Measurements from ENCODE around the gene LETM1.
A peak's percentile ranks its signal among the peaks of the same experiment; 100 is the strongest.

LETM1 gene

GRCh38 chr4:1872870-1873269 is 16.9 kb upstream of the LETM1 start:
- H3K9me3 ChIP-seq (ENCODE audit: insufficient read depth, low read depth, low read length), result no peaks in the 10 kb centered on the region
- H3K27ac ChIP-seq (ENCODE audit: low read depth, low read length), result no peak overlapping the region
- peaks cover 23% of the 10 kb centered on the region for H3K27me3 ChIP-seq (ENCODE audit: insufficient read depth, low read length)
- 80% methylated on average over 2 of the region's 3 CpGs for WGBS
- H3K4me3 ChIP-seq (ENCODE audit: low read length), result peak overlapping the region; percentile 75
- H3K9ac ChIP-seq (ENCODE audit: low read depth, low read length), result peak overlapping the region; percentile 78; the same call in 1 of the 2 replicates
- no peaks in the 10 kb centered on the region for H3K36me3 ChIP-seq (ENCODE audit: insufficient read depth, low read length)
- peaks cover 6% of the 10 kb centered on the region; the same call in 1 of the 2 replicates for H3K4me1 ChIP-seq (ENCODE audit: insufficient read depth, low read length)

- H3K9ac ChIP-seq (ENCODE audit: low read depth, low read length), result peak overlapping the region; percentile 78
- H3K9me3 ChIP-seq (ENCODE audit: insufficient read depth, low read depth, low read length), result no peaks in the 10 kb centered on the region
- WGBS, result under 1% methylated on average over 79 of the region's 79 CpGs
- peak overlapping the region; percentile 75 for H3K4me3 ChIP-seq (ENCODE audit: low read length)
- peaks cover 6% of the 10 kb centered on the region; the same call in 1 of the 2 replicates for H3K4me1 ChIP-seq (ENCODE audit: insufficient read depth, low read length)
- no peaks in the 10 kb centered on the region for H3K36me3 ChIP-seq (ENCODE audit: insufficient read depth, low read length)
- peak overlapping the region; percentile 87; the same call in 1 of the 2 replicates for H3K27ac ChIP-seq (ENCODE audit: low read depth, low read length)
- peaks cover 36% of the 10 kb centered on the region for H3K27me3 ChIP-seq (ENCODE audit: insufficient read depth, low read length)
These were observed 15.6 kb upstream of the LETM1 start for GRCh38 chr4:1871471-1872021.

GRCh38 chr4:1870578-1871443 is 14.9 kb upstream of the LETM1 start, which contains the start of gene NSD2:
NSD2 (plus strand) TSS chr4:1871393; CDS start chr4:1900655, 29,262 bp downstream.
- Histone ChIP-seq H3K4me3 (ENCODE audit: low read length) (peak within 1 kb of the TSS; percentile 75), H3K27ac (ENCODE audit: low read depth, low read length) (peak within 1 kb of the TSS; percentile 91), H3K27me3 (ENCODE audit: insufficient read depth, low read length) (peaks cover 44% of the 10 kb centered on the region), H3K9ac (ENCODE audit: low read depth, low read length) (peak within 1 kb of the TSS; percentile 85), H3K36me3 (ENCODE audit: insufficient read depth, low read length) (no peaks in the 10 kb centered on the region), H3K4me1 (ENCODE audit: insufficient read depth, low read length) (peaks cover 6% of the 10 kb centered on the region; the same call in 1 of the 2 replicates), H3K9me3 (ENCODE audit: insufficient read depth, low read depth, low read length) (no peaks in the 10 kb centered on the region)
- under 1% methylated on average over 155 of the region's 155 CpGs for whole genome bisulfite sequencing

- WGBS, result under 1% methylated on average over 22 of the region's 22 CpGs
- no peaks in the 10 kb centered on the region for H3K9me3 ChIP-seq (ENCODE audit: insufficient read depth, low read depth, low read length)
- H3K27ac ChIP-seq (ENCODE audit: low read depth, low read length), result peak overlapping the region; percentile 91
- H3K4me1 ChIP-seq (ENCODE audit: insufficient read depth, low read length), result peaks cover 6% of the 10 kb centered on the region; the same call in 1 of the 2 replicates
- H3K9ac ChIP-seq (ENCODE audit: low read depth, low read length), result peak overlapping the region; percentile 85
- H3K36me3 ChIP-seq (ENCODE audit: insufficient read depth, low read length), result no peaks in the 10 kb centered on the region
- peaks cover 49% of the 10 kb centered on the region for H3K27me3 ChIP-seq (ENCODE audit: insufficient read depth, low read length)
- peak overlapping the region; percentile 66 for H3K4me3 ChIP-seq (ENCODE audit: low read length)
These were observed 14.3 kb upstream of the LETM1 start for GRCh38 chr4:1870328-1870577.

GRCh38 chr4:1869530-1870327 is 13.8 kb upstream of the LETM1 start:
- Histone ChIP-seq H3K9ac (ENCODE audit: low read depth, low read length) (peak overlapping the region; percentile 85), H3K27me3 (ENCODE audit: insufficient read depth, low read length) (peaks cover 54% of the 10 kb centered on the region), H3K36me3 (ENCODE audit: insufficient read depth, low read length) (no peaks in the 10 kb centered on the region), H3K4me1 (ENCODE audit: insufficient read depth, low read length) (peaks cover 6% of the 10 kb centered on the region; the same call in 1 of the 2 replicates), H3K4me3 (ENCODE audit: low read length) (peak overlapping the region; percentile 66), H3K27ac (ENCODE audit: low read depth, low read length) (peak overlapping the region; percentile 91; the same call in 1 of the 2 replicates), H3K9me3 (ENCODE audit: insufficient read depth, low read depth, low read length) (no peaks in the 10 kb centered on the region)
- WGBS, result 40% methylated on average over 19 of the region's 19 CpGs

GRCh38 chr4:1868912-1869311 is 13.0 kb upstream of the LETM1 start:
- Histone ChIP-seq H3K27ac (ENCODE audit: low read depth, low read length) (no peak overlapping the region), H3K9me3 (ENCODE audit: insufficient read depth, low read depth, low read length) (no peaks in the 10 kb centered on the region), H3K4me3 (ENCODE audit: low read length) (no peak overlapping the region), H3K4me1 (ENCODE audit: insufficient read depth, low read length) (peaks cover 6% of the 10 kb centered on the region; the same call in 1 of the 2 replicates), H3K36me3 (ENCODE audit: insufficient read depth, low read length) (no peaks in the 10 kb centered on the region), H3K9ac (ENCODE audit: low read depth, low read length) (no peak overlapping the region), H3K27me3 (ENCODE audit: insufficient read depth, low read length) (peaks cover 63% of the 10 kb centered on the region)
- 90% methylated on average over 3 of the region's 3 CpGs for WGBS

- H3K27ac ChIP-seq (ENCODE audit: low read depth, low read length), result no peak overlapping the region
These were observed 12.3 kb upstream of the LETM1 start for GRCh38 chr4:1868293-1868692.

GRCh38 chr4:1866189-1866661 is 10.3 kb upstream of the LETM1 start:
- H3K27me3 ChIP-seq (ENCODE audit: insufficient read depth, low read length), result peaks cover 90% of the 10 kb centered on the region
- no peaks in the 10 kb centered on the region for H3K36me3 ChIP-seq (ENCODE audit: insufficient read depth, low read length)
- WGBS, result 88% methylated on average over 7 of the region's 7 CpGs
- no peak overlapping the region for H3K27ac ChIP-seq (ENCODE audit: low read depth, low read length)
- no peaks in the 10 kb centered on the region for H3K4me1 ChIP-seq (ENCODE audit: insufficient read depth, low read length)
- no peak overlapping the region for H3K9ac ChIP-seq (ENCODE audit: low read depth, low read length)
- no peaks in the 10 kb centered on the region for H3K9me3 ChIP-seq (ENCODE audit: insufficient read depth, low read depth, low read length)
- no peak overlapping the region for H3K4me3 ChIP-seq (ENCODE audit: low read length)

More at GRCh38 chr4:1868293-1868692, 12.3 kb upstream of the LETM1 start:
- H3K9me3 ChIP-seq (ENCODE audit: insufficient read depth, low read depth, low read length), result no peaks in the 10 kb centered on the region
- no peak overlapping the region for H3K4me3 ChIP-seq (ENCODE audit: low read length)
- peaks cover 6% of the 10 kb centered on the region; the same call in 1 of the 2 replicates for H3K4me1 ChIP-seq (ENCODE audit: insufficient read depth, low read length)
- peaks cover 69% of the 10 kb centered on the region for H3K27me3 ChIP-seq (ENCODE audit: insufficient read depth, low read length)
- no peak overlapping the region for H3K9ac ChIP-seq (ENCODE audit: low read depth, low read length)
- 82% methylated on average over 5 of the region's 5 CpGs for WGBS
- no peaks in the 10 kb centered on the region for H3K36me3 ChIP-seq (ENCODE audit: insufficient read depth, low read length)

- peaks cover 99% of the 10 kb centered on the region for H3K27me3 ChIP-seq (ENCODE audit: insufficient read depth, low read length)
- H3K27ac ChIP-seq (ENCODE audit: low read depth, low read length), result no peak overlapping the region
- 78% methylated on average over 17 of the region's 17 CpGs for WGBS
These were observed 8.4 kb upstream of the LETM1 start for GRCh38 chr4:1864076-1865008.

More at GRCh38 chr4:1864076-1865008, 8.4 kb upstream of the LETM1 start:
- H3K4me3 ChIP-seq (ENCODE audit: low read length), result no peak overlapping the region
- no peaks in the 10 kb centered on the region for H3K4me1 ChIP-seq (ENCODE audit: insufficient read depth, low read length)
- H3K36me3 ChIP-seq (ENCODE audit: insufficient read depth, low read length), result no peaks in the 10 kb centered on the region
- no peak overlapping the region for H3K9ac ChIP-seq (ENCODE audit: low read depth, low read length)
- H3K9me3 ChIP-seq (ENCODE audit: insufficient read depth, low read depth, low read length), result no peaks in the 10 kb centered on the region

All from HUES64 (cell line).